ENCODE results near the gene POP7. TPM values are rescaled to one million over a fixed set of nuclear protein-coding genes. Genes with fewer than 3 reads are reported as not detected.
"Not testable (repeated sequence)": the region's sequence is repeated elsewhere in the genome, so short reads cannot be mapped to it uniquely, and the experiment has no call there.

POP7 gene
- total and polyA plus RNA-seq, 2 donors from 2014 or later: 25.7 to 41.8 TPM

GRCh38 chr7:100708395-100708794, 2.5 kb downstream of the POP7 start:
- DNase-seq (no peak), FAIRE-seq (no peak)
- intact Hi-C loops (cut with DNase I): no loop called here
- TF ChIP-seq CTCF (IDR thresholded peaks at IDR 0.05; ENCODE audit: borderline replicate concordance, extremely low read depth, insufficient read depth): no peak
- H3K9ac ChIP-seq (ENCODE audit: low read length in 3 of 3): no peak overlapping the region
- H3K36me3 ChIP-seq (ENCODE audit: control insufficient read depth in 2 of 3, insufficient read depth in 3 of 3, low read length in 3 of 3): peaks cover 0 to 2% (median 0%) of the 10 kb centered on the region in 3 donors
- no peaks in the 10 kb centered on the region for H3K27me3 ChIP-seq (ENCODE audit: control insufficient read depth, insufficient read depth, low read length)
- H3K4me3 ChIP-seq (ENCODE audit: low read length in 3 of 3): no peak overlapping the region
- peaks cover 0 to 12% (median 0%) of the 10 kb centered on the region in 3 donors for H3K4me1 ChIP-seq (ENCODE audit: control insufficient read depth in 2 of 3, insufficient read depth in 2 of 3, low read depth in 1 of 3, low read length in 3 of 3)
- no peaks in the 10 kb centered on the region for H3K9me3 ChIP-seq (ENCODE audit: control insufficient read depth in 2 of 3, insufficient read depth in 1 of 3, low read length in 3 of 3)
- H3K27ac ChIP-seq (ENCODE audit: low read depth in 2 of 2, low read length in 2 of 2): no peak overlapping the region

- Histone ChIP-seq H3K9ac (ENCODE audit: low read length in 3 of 3) (no peak overlapping the region), H3K4me3 (ENCODE audit: low read length in 3 of 3) (no peak overlapping the region), H3K27ac (ENCODE audit: low read depth in 2 of 2, low read length in 2 of 2) (no peak overlapping the region), H3K4me1 (ENCODE audit: control insufficient read depth in 2 of 3, insufficient read depth in 2 of 3, low read depth in 1 of 3, low read length in 3 of 3) (peaks cover 0 to 7% (median 0%) of the 10 kb centered on the region in 3 donors), H3K36me3 (ENCODE audit: control insufficient read depth in 2 of 3, insufficient read depth in 3 of 3, low read length in 3 of 3) (peaks cover 0 to 2% (median 0%) of the 10 kb centered on the region in 3 donors), H3K27me3 (ENCODE audit: control insufficient read depth, insufficient read depth, low read length) (no peaks in the 10 kb centered on the region), H3K9me3 (ENCODE audit: control insufficient read depth in 2 of 3, insufficient read depth in 1 of 3, low read length in 3 of 3) (no peaks in the 10 kb centered on the region)
- FAIRE-seq (no peak), DNase-seq (no peak)
- intact Hi-C loops (cut with DNase I): no loop called here
- TF ChIP-seq CTCF (IDR thresholded peaks at IDR 0.05; ENCODE audit: borderline replicate concordance, extremely low read depth, insufficient read depth): no peak
Observed at GRCh38 chr7:100710452-100710851, 4.5 kb downstream of the POP7 start.

GRCh38 chr7:100711369-100711768, 5.4 kb downstream of the POP7 start:
- DNase-seq (peak in 1 of 5 donors; percentile 42), FAIRE-seq (no peak)
- no peak overlapping the region for H3K4me3 ChIP-seq (ENCODE audit: low read length in 3 of 3)
- TF ChIP-seq CTCF (IDR thresholded peaks at IDR 0.05; ENCODE audit: borderline replicate concordance, extremely low read depth, insufficient read depth): no peak
- peaks cover 0 to 2% (median 0%) of the 10 kb centered on the region in 3 donors for H3K36me3 ChIP-seq (ENCODE audit: control insufficient read depth in 2 of 3, insufficient read depth in 3 of 3, low read length in 3 of 3)
- H3K4me1 ChIP-seq (ENCODE audit: control insufficient read depth in 2 of 3, insufficient read depth in 2 of 3, low read depth in 1 of 3, low read length in 3 of 3): peaks cover 0 to 7% (median 0%) of the 10 kb centered on the region in 3 donors
- no peaks in the 10 kb centered on the region for H3K27me3 ChIP-seq (ENCODE audit: control insufficient read depth, insufficient read depth, low read length)
- intact Hi-C loops (cut with DNase I): no loop called here
- H3K9me3 ChIP-seq (ENCODE audit: control insufficient read depth in 2 of 3, insufficient read depth in 1 of 3, low read length in 3 of 3): no peaks in the 10 kb centered on the region
- no peak overlapping the region for H3K27ac ChIP-seq (ENCODE audit: low read depth in 2 of 2, low read length in 2 of 2)
- no peak overlapping the region for H3K9ac ChIP-seq (ENCODE audit: low read length in 3 of 3)

GRCh38 chr7:100714725-100715124, 8.8 kb downstream of the POP7 start:
- H3K4me3 ChIP-seq (ENCODE audit: low read length in 3 of 3): no peak overlapping the region
- H3K9ac ChIP-seq (ENCODE audit: low read length in 3 of 3): no peak overlapping the region
- no peak for FAIRE-seq
- no peak for TF ChIP-seq CTCF (IDR thresholded peaks at IDR 0.05; ENCODE audit: borderline replicate concordance, extremely low read depth, insufficient read depth)
- no peaks in the 10 kb centered on the region for H3K4me1 ChIP-seq (ENCODE audit: control insufficient read depth in 2 of 3, insufficient read depth in 2 of 3, low read depth in 1 of 3, low read length in 3 of 3)
- no peak overlapping the region for H3K27ac ChIP-seq (ENCODE audit: low read depth in 2 of 2, low read length in 2 of 2)
- H3K9me3 ChIP-seq (ENCODE audit: control insufficient read depth in 2 of 3, insufficient read depth in 1 of 3, low read length in 3 of 3): peaks cover 0 to 5% (median 0%) of the 10 kb centered on the region in 3 donors
- no peaks in the 10 kb centered on the region for H3K36me3 ChIP-seq (ENCODE audit: control insufficient read depth in 2 of 3, insufficient read depth in 3 of 3, low read length in 3 of 3)
- H3K27me3 ChIP-seq (ENCODE audit: control insufficient read depth, insufficient read depth, low read length): peaks cover 5% of the 10 kb centered on the region
- DNase-seq: peak in 1 of 5 donors; percentile 64
- intact Hi-C loops (cut with DNase I): no loop called here

GRCh38 chr7:100717073-100717472, 11.2 kb downstream of the POP7 start:
- FAIRE-seq; H3K9me3 ChIP-seq (ENCODE audit: control insufficient read depth in 2 of 3, insufficient read depth in 1 of 3, low read length in 3 of 3); DNase-seq; H3K4me1 ChIP-seq (ENCODE audit: control insufficient read depth in 2 of 3, insufficient read depth in 2 of 3, low read depth in 1 of 3, low read length in 3 of 3); H3K36me3 ChIP-seq (ENCODE audit: control insufficient read depth in 2 of 3, insufficient read depth in 3 of 3, low read length in 3 of 3); H3K27ac ChIP-seq (ENCODE audit: low read depth in 2 of 2, low read length in 2 of 2); H3K9ac ChIP-seq (ENCODE audit: low read length in 3 of 3); H3K4me3 ChIP-seq (ENCODE audit: low read length in 3 of 3); intact Hi-C loops (cut with DNase I): not testable (repeated sequence)
- peaks cover 15% of the 10 kb centered on the region for H3K27me3 ChIP-seq (ENCODE audit: control insufficient read depth, insufficient read depth, low read length)

All from kidney (tissue), 14 donors.